ENCODE results near the gene KCTD8.

DNA sequence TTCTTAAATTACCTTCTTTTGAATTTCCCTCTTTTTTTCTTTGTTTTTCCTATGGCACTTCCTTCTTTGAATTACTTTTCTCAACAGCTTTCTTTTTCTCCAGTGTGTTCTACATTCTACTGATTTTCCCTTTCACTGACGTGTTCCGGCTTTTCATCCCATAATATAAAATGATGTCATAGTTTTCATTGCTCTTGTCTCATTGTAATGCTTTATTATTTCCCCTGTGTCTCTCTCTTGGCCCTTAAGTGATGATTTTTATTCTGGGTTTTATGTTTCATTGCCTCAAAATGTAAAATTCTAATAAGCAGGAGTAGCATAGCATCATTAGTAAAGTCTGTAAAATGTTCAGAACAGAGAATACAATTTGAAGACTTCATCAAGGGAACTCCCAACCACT lies 299.3 kb downstream of the KCTD8 start:
- TF ChIP-seq RARB (CRISPR knock-in tag; IDR thresholded peaks at IDR 0.05) (no peak), ZFP30 (CRISPR knock-in tag; IDR thresholded peaks at IDR 0.05) (no peak), CSDC2 (CRISPR knock-in tag; IDR thresholded peaks at IDR 0.05) (no peak), ZFP3 (CRISPR knock-in tag; IDR thresholded peaks at IDR 0.05) (no peak), TSHZ2 (CRISPR knock-in tag; IDR thresholded peaks at IDR 0.05) (no peak), ZNF70 (CRISPR knock-in tag; IDR thresholded peaks at IDR 0.05) (no peak), ARNTL (CRISPR knock-in tag; IDR thresholded peaks at IDR 0.05; ENCODE audit: borderline replicate concordance, low read depth) (no peak)
- TF ChIP-seq, protein P1, sequence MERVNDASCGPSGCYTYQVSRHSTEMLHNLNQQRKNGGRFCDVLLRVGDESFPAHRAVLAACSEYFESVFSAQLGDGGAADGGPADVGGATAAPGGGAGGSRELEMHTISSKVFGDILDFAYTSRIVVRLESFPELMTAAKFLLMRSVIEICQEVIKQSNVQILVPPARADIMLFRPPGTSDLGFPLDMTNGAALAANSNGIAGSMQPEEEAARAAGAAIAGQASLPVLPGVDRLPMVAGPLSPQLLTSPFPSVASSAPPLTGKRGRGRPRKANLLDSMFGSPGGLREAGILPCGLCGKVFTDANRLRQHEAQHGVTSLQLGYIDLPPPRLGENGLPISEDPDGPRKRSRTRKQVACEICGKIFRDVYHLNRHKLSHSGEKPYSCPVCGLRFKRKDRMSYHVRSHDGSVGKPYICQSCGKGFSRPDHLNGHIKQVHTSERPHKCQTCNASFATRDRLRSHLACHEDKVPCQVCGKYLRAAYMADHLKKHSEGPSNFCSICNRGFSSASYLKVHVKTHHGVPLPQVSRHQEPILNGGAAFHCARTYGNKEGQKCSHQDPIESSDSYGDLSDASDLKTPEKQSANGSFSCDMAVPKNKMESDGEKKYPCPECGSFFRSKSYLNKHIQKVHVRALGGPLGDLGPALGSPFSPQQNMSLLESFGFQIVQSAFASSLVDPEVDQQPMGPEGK (CRISPR knock-in tag; IDR thresholded peaks at IDR 0.05; ENCODE audit: borderline replicate concordance): no peak
